PFSK-1 (cell line): ENCODE results near the gene KLK3.

Experiments used
- FOXP2 ChIP-seq: optimal IDR thresholded peaks from 2 replicates; pipeline ENCODE3; 2011; ENCODE audit warnings: borderline replicate concordance, control low read depth, inconsistent platforms; ENCODE audit not compliant: insufficient read depth; ENCODE audit errors: extremely low read length, extremely low read depth
- POLR2AphosphoS5 ChIP-seq: IDR thresholded peaks from 2 replicates; pipeline ENCODE4 v1.6.1; 2012; ENCODE audit warnings: low read depth, mild to moderate bottlenecking, control low read depth, low read length, moderate library complexity
- REST ChIP-seq, 2 experiments: IDR thresholded peaks; 2 replicates each; pipeline versions ENCODE4 v1.6.1 to v1.8.0; 2011 to 2012; ENCODE audit warnings: low read depth in 2 of 2, low read length in 2 of 2, control low read depth in 1 of 2, inconsistent platforms in 1 of 2, mild to moderate bottlenecking in 1 of 2, moderate library complexity in 1 of 2; ENCODE audit not compliant: insufficient read depth in 1 of 2
- SIN3A ChIP-seq: IDR thresholded peaks from 2 replicates; pipeline ENCODE4 v1.6.1; 2012; ENCODE audit warnings: mild to moderate bottlenecking, low read length, moderate library complexity, borderline replicate concordance; ENCODE audit not compliant: insufficient read depth
- TAF1 ChIP-seq: IDR thresholded peaks from 2 replicates; pipeline ENCODE4 v1.6.1; 2012; ENCODE audit warnings: low read length, control low read depth, borderline replicate concordance; ENCODE audit not compliant: insufficient read depth

KLK3 gene

GRCh38 chr19:50844296-50844935 lies 10.3 kb upstream of the KLK3 start:
- TF ChIP-seq SIN3A (no peak), REST (IDR thresholded peaks at IDR 0.05; ENCODE audit: insufficient read depth in 1 of 2, low read depth in 2 of 2, low read length in 2 of 2) (no peak), FOXP2 (no peak), TAF1 (no peak)

- TF ChIP-seq FOXP2: no peak
Measured at GRCh38 chr19:50850738-50851137, 4.0 kb upstream of the KLK3 start.

- TF ChIP-seq SIN3A (no peak), FOXP2 (no peak), POLR2AphosphoS5 (no peak), REST (IDR thresholded peaks at IDR 0.05; ENCODE audit: insufficient read depth in 1 of 2, low read depth in 2 of 2, low read length in 2 of 2) (no peak), TAF1 (no peak)
Measured at GRCh38 chr19:50851620-50852019, 3.1 kb upstream of the KLK3 start.

GRCh38 chr19:50857366-50857765 lies 2.7 kb downstream of the KLK3 start:
- TF ChIP-seq FOXP2: no peak
- no peak for TF ChIP-seq REST (IDR thresholded peaks at IDR 0.05; ENCODE audit: insufficient read depth in 1 of 2, low read depth in 2 of 2, low read length in 2 of 2)
- no peak for TF ChIP-seq POLR2AphosphoS5
- no peak for TF ChIP-seq TAF1
- no peak for TF ChIP-seq SIN3A

GRCh38 chr19:50858886-50859285 lies 4.2 kb downstream of the KLK3 start:
- TF ChIP-seq SIN3A (no peak), FOXP2 (no peak), TAF1 (no peak), REST (IDR thresholded peaks at IDR 0.05; ENCODE audit: insufficient read depth in 1 of 2, low read depth in 2 of 2, low read length in 2 of 2) (no peak), POLR2AphosphoS5 (no peak)
